Testis (tissue), 3 donors: ENCODE results near the gene CHTF18. TPM values are rescaled to one million over a fixed set of nuclear protein-coding genes. Genes with fewer than 3 reads are reported as not detected.
"Not testable (repeated sequence)": the region's sequence is repeated elsewhere in the genome, so short reads cannot be mapped to it uniquely, and the experiment has no call there.

ENCODE experiments used
- DNase-seq: peaks from one replicate; pipeline ENCODE4 v3.0.0-alpha.2; 2019
- H3K27ac ChIP-seq, 2 donors: fragments of 200-600 bp; sonication (generic); one replicate each; pipeline ENCODE4 v1.5.1; 2019
- H3K27me3 ChIP-seq: fragments of 200-600 bp; sonication (generic); one replicate; pipeline ENCODE4 v1.5.1; 2019
- H3K36me3 ChIP-seq: fragments of 200-600 bp; sonication (generic); one replicate; pipeline ENCODE4 v1.5.1; 2017; ENCODE audit warnings: low read depth; ENCODE audit errors: missing control alignments
- H3K4me1 ChIP-seq: fragments of 200-600 bp; sonication (generic); one replicate; pipeline ENCODE4 v1.5.1; 2019
- H3K4me3 ChIP-seq, 2 donors: fragments of 200-600 bp; sonication (generic); one replicate each; pipeline ENCODE4 v1.5.1; 2017 to 2019
- H3K9me3 ChIP-seq: fragments of 200-600 bp; sonication (generic); one replicate; pipeline ENCODE4 v1.5.1; 2017
- CTCF ChIP-seq, 3 experiments: fragments of 450-650 bp in 2 of 3; fragments of 200-600 bp in 1 of 3; sonication (generic) in 1 of 3; IDR thresholded peaks; one replicate each; pipeline ENCODE4 v1.5.1; 2016 to 2019; ENCODE audit warnings: antibody characterized with exemption in 3 of 3, mild to moderate bottlenecking in 2 of 3, moderate library complexity in 1 of 3
- POLR2A ChIP-seq: fragments of 450-650 bp; IDR thresholded peaks from one replicate; pipeline ENCODE4 v1.6.1; 2017; ENCODE audit warnings: antibody characterized with exemption, mild to moderate bottlenecking, moderate library complexity
- WGBS, 2 donors: methylation state at CpG; one replicate each; pipeline ENCODE4 v1.1.5; 2018; 5-methylcytosine and 5-hydroxymethylcytosine counted together
- intact Hi-C: fragments of 100-400 bp; cut with DNase I; formaldehyde crosslinking; loops from one replicate; pipeline ENCODE4 v1.15.1; 2023; ENCODE audit warnings: low total_unique reads
- polyA plus RNA-seq: library from polyadenylated mRNA; stranded (reverse); fragments of 350-450 nt; fragmentation: Illumina TruSeq; extraction: RNeasy Lipid Tissue Mini Kit (QIAGEN cat#74804); gene quantifications from one replicate; pipeline ENCODE4 v1.2.3, GENCODE V29; 2014; ENCODE audit warnings: low read depth, low replicate concordance; ENCODE audit not compliant: insufficient read depth
- total RNA-seq, 2 donors: library from RNA; depleted of rRNA; stranded (reverse); fragments of >200 nt; gene quantifications; one replicate each; pipeline ENCODE4 v1.2.3, GENCODE V29; 2016

Gene CHTF18
- total and polyA plus RNA-seq, 3 donors from 2014 or later: 32.5 to 95.0 (median 90.6) TPM

GRCh38 chr16:818592-818991 is 30.2 kb downstream of the CHTF18 start:
- no peak for DNase-seq
- intact Hi-C loops: loop anchor here (10.0 kb wide), 1 partner anchor 236 kb away; no protein-coding TSS in a partner anchor
- Histone ChIP-seq H3K4me1 (no peaks in the 10 kb centered on the region), H3K27me3 (no peaks in the 10 kb centered on the region), H3K27ac (no peak overlapping the region), H3K4me3 (no peak overlapping the region), H3K36me3 (no peaks in the 10 kb centered on the region), H3K9me3 (no peaks in the 10 kb centered on the region)
- TF ChIP-seq CTCF (IDR thresholded peaks at IDR 0.05): no peak
- no peak for TF ChIP-seq POLR2A
- 77 to 80% methylated on average over 2 of the region's 2 CpGs for WGBS, 2 donors

- intact Hi-C loops: loop anchor here (10.0 kb wide), 1 partner anchor 235 kb away; no protein-coding TSS in a partner anchor
- Histone ChIP-seq H3K36me3 (no peaks in the 10 kb centered on the region), H3K4me1 (no peaks in the 10 kb centered on the region), H3K27ac (no peak overlapping the region), H3K27me3 (no peaks in the 10 kb centered on the region), H3K9me3 (no peaks in the 10 kb centered on the region), H3K4me3 (no peak overlapping the region)
- DNase-seq: no peak
- no peak for TF ChIP-seq POLR2A
- TF ChIP-seq CTCF (IDR thresholded peaks at IDR 0.05): no peak
- 75 to 84% methylated on average over 22 to 23 of the region's 23 CpGs for WGBS, 2 donors
Measured at GRCh38 chr16:819336-820043, 31.1 kb downstream of the CHTF18 start.

GRCh38 chr16:820044-820408 is 31.6 kb downstream of the CHTF18 start:
- H3K36me3 ChIP-seq, intact Hi-C loops, H3K27ac ChIP-seq, H3K4me1 ChIP-seq, DNase-seq, H3K9me3 ChIP-seq, H3K4me3 ChIP-seq, H3K27me3 ChIP-seq: not testable (repeated sequence)
- WGBS, 2 donors: 85 to 86% methylated on average over 10 of the region's 10 CpGs

GRCh38 chr16:820748-821147 is 32.3 kb downstream of the CHTF18 start:
- no peak overlapping the region for H3K27ac ChIP-seq
- whole genome bisulfite sequencing, 2 donors: 82 to 86% methylated on average over 12 of the region's 12 CpGs
- H3K4me1 ChIP-seq: peaks cover 10% of the 10 kb centered on the region
- no peaks in the 10 kb centered on the region for H3K27me3 ChIP-seq
- DNase-seq: no peak
- intact Hi-C loops: no loop called here
- TF ChIP-seq POLR2A: no peak
- no peak for TF ChIP-seq CTCF (IDR thresholded peaks at IDR 0.05)
- H3K4me3 ChIP-seq: no peak overlapping the region
- no peaks in the 10 kb centered on the region for H3K9me3 ChIP-seq
- no peaks in the 10 kb centered on the region for H3K36me3 ChIP-seq

GRCh38 chr16:821751-822150 is 33.3 kb downstream of the CHTF18 start:
- intact Hi-C loops: no loop called here

More at GRCh38 chr16:821751-822150, 33.3 kb downstream of the CHTF18 start:
- no peaks in the 10 kb centered on the region for H3K36me3 ChIP-seq
- 73 to 78% methylated on average over 13 of the region's 13 CpGs for WGBS, 2 donors
- H3K4me3 ChIP-seq: no peak overlapping the region
- DNase-seq: no peak
- H3K9me3 ChIP-seq: no peaks in the 10 kb centered on the region
- no peaks in the 10 kb centered on the region for H3K27me3 ChIP-seq
- peaks cover 10% of the 10 kb centered on the region for H3K4me1 ChIP-seq
- no peak for TF ChIP-seq POLR2A
- TF ChIP-seq CTCF (IDR thresholded peaks at IDR 0.05): no peak
- no peak overlapping the region for H3K27ac ChIP-seq
